HepG2 (cell line): ENCODE results near the gene KAZN. TPM values are rescaled to one million over a fixed set of nuclear protein-coding genes. Genes with fewer than 3 reads are reported as not detected.

Experiments used
- ATRX ChIP-seq: sonication (generic); formaldehyde crosslinking; IDR thresholded peaks from 2 replicates; pipeline ENCODE4 v1.4.0; 2020; ENCODE audit warnings: missing genetic modification reagents, borderline replicate concordance
- CHD4 ChIP-seq: fragments of 200-600 bp; sonication (generic); IDR thresholded peaks from 2 replicates; pipeline ENCODE4 v1.7.0; 2017; ENCODE audit warnings: mild to moderate bottlenecking, low read length, borderline replicate concordance
- CTCF ChIP-seq: sonication (generic); formaldehyde crosslinking; IDR thresholded peaks from 2 replicates; pipeline ENCODE4 v1.5.0; 2020; ENCODE audit warnings: mild to moderate bottlenecking, missing genetic modification reagents, moderate library complexity
- GFI1 ChIP-seq: sonication (generic); formaldehyde crosslinking; IDR thresholded peaks from 2 replicates; pipeline ENCODE4 v1.5.0; 2020; ENCODE audit warnings: missing genetic modification reagents, mild to moderate bottlenecking, borderline replicate concordance
- KDM5A ChIP-seq: fragments of 200-600 bp; sonication (generic); IDR thresholded peaks from 2 replicates; pipeline ENCODE4 v1.7.0; 2018; ENCODE audit warnings: antibody characterized with exemption, mild to moderate bottlenecking, low read length, borderline replicate concordance
- MED1 ChIP-seq: sonication (generic); formaldehyde crosslinking; IDR thresholded peaks from 2 replicates; pipeline ENCODE4 v1.4.0; 2020; ENCODE audit warnings: missing genetic modification reagents
- SATB2 ChIP-seq: sonication (generic); formaldehyde crosslinking; IDR thresholded peaks from 2 replicates; pipeline ENCODE4 v1.5.0; 2020; ENCODE audit warnings: missing genetic modification reagents
- TBP ChIP-seq: sonication (generic); formaldehyde crosslinking; IDR thresholded peaks from 2 replicates; pipeline ENCODE4 v1.5.0; 2020; ENCODE audit warnings: missing genetic modification reagents
- ZBTB43 ChIP-seq: sonication (generic); formaldehyde crosslinking; conservative IDR thresholded peaks from 2 replicates; pipeline ENCODE4 v1.4.0; 2020; ENCODE audit warnings: missing genetic modification reagents
- ZNF234 ChIP-seq: sonication (generic); formaldehyde crosslinking; conservative IDR thresholded peaks from 2 replicates; pipeline ENCODE4 v1.5.1; 2020; ENCODE audit warnings: mild to moderate bottlenecking, missing genetic modification reagents
- ZNF543 ChIP-seq: sonication (generic); formaldehyde crosslinking; IDR thresholded peaks from 2 replicates; pipeline ENCODE4 v1.4.0; 2020; ENCODE audit warnings: mild to moderate bottlenecking, missing genetic modification reagents
- ZNF704 ChIP-seq: sonication (generic); formaldehyde crosslinking; IDR thresholded peaks from 2 replicates; pipeline ENCODE4 v1.8.1; 2023; ENCODE audit warnings: mild to moderate bottlenecking, inconsistent platforms, moderate library complexity, missing genetic modification reagents, borderline replicate concordance
- ZNF709 ChIP-seq: sonication (generic); formaldehyde crosslinking; IDR thresholded peaks from 2 replicates; pipeline ENCODE4 v1.5.0; 2020; ENCODE audit warnings: mild to moderate bottlenecking, missing genetic modification reagents
- ZSCAN20 ChIP-seq: sonication (generic); formaldehyde crosslinking; IDR thresholded peaks from 2 replicates; pipeline ENCODE4 v1.4.0; 2020; ENCODE audit warnings: missing genetic modification reagents, mild to moderate bottlenecking, borderline replicate concordance
- polyA plus RNA-seq, 8 experiments: library from polyadenylated mRNA; depleted of rRNA in 3 of 8; stranded (reverse) in 7 of 8; unstranded in 1 of 8; fragments of >200 nt; fragmentation: Illumina TruSeq in 4 of 8; extraction: Trizol in 4 of 8; gene quantifications; 2 replicates each; pipeline versions ENCODE4 v1.2.1 to v1.2.3, GENCODE V29; 2011 to 2016; ENCODE audit warnings: low read depth in 4 of 8, missing spikeins in 1 of 8, mixed read lengths in 1 of 8; ENCODE audit not compliant: insufficient read depth in 1 of 8
- total RNA-seq, 5 experiments: library from RNA; depleted of rRNA; stranded (reverse); fragments of >200 nt; fragmentation: Illumina TruSeq; extraction: Trizol; gene quantifications; 2 replicates each; pipeline ENCODE4 v1.2.3, GENCODE V29; 2016; ENCODE audit warnings: low read depth in 1 of 5
- TF ChIP-seq, protein P1 (sequence below): sonication (generic); formaldehyde crosslinking; IDR thresholded peaks from 2 replicates; pipeline ENCODE4 v1.8.1; 2023; ENCODE audit warnings: mild to moderate bottlenecking, moderate library complexity, missing genetic modification reagents
- TF ChIP-seq, protein P2 (sequence below): IDR thresholded peaks from 2 replicates; pipeline ENCODE4 v1.6.1; 2016; ENCODE audit warnings: low read depth, borderline replicate concordance
- TF ChIP-seq, protein P3 (sequence below): IDR thresholded peaks from 2 replicates; pipeline ENCODE4 v1.6.1; 2016; ENCODE audit warnings: missing compliant biosample characterization, missing genetic modification reagents, borderline replicate concordance
- TF ChIP-seq, protein P4 (sequence below): sonication (generic); formaldehyde crosslinking; IDR thresholded peaks from 2 replicates; pipeline ENCODE4 v1.4.0; 2020; ENCODE audit warnings: mild to moderate bottlenecking, missing genetic modification reagents
- TF ChIP-seq, protein P5 (sequence below): sonication (generic); formaldehyde crosslinking; IDR thresholded peaks from 2 replicates; pipeline ENCODE4 v1.8.0; 2022; ENCODE audit warnings: missing genetic modification reagents, mild to moderate bottlenecking, borderline replicate concordance

KAZN gene
- total and polyA plus RNA-seq, 2 of the 13 experiments (the other 11 are each of a cell fraction or from before 2014, with no cell fraction given) = 10.4 to 13.5 TPM

DNA sequence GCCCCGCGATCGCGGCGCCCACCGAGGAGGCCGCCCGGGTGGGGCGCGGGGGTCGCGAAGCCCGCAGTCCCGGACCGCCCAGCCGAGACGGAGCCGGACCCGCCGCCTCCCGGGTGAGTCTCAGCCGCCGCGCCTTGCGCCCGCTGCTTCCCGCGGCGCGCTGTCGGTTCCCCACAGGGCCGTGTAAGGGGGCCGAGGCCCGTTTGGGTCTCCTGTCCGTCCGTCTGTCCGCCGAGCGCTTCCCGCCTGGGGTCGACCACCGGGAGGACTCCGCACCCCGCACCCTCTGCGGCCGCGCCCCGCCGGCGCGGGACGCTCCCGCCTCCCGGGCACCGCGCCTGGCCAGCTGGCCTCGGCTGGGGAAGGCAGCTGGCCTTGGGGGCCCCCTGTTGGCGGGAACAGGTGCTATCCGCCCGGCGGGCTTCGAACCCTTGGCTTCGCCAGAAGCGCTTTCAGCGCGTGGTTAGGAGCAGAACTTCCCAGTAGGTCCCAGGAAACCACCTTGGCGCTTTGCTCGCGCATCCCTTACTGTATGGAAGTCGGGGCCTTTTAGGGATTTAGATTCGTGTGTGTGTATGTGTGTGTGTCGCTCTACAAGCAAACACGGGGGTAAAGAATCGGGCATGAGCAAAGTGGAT, 555.5 kb downstream of the KAZN start (continued):
- TF ChIP-seq, protein P1, sequence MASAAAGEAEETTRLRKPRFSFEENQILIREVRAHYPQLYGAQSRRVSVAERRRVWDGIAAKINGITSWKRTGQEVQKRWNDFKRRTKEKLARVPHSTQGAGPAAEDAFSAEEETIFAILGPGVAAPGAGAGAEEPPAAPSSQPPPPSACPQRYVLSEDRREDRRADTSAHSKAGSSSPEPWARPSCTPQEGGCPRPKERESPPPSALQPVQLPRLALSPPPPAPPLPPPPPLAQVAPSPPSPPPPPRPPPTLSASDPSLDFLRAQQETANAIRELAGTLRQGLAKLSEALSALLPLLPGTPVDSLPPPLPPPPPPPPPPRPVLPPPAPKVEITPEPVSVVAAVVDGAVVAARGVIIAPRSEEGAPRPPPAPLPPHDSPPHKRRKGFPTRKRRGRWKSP = no peak
- TF ChIP-seq ZNF234 (CRISPR knock-in tag) (0 out of 2 replicates have a peak, but pooled peaks have one; percentile 31), ZNF704 (CRISPR knock-in tag) (no peak), GFI1 (0 out of 2 replicates have a peak, but pooled peaks have one; percentile 9), TBP (CRISPR knock-in tag) (no peak), SATB2 (CRISPR knock-in tag) (0 out of 2 replicates have a peak, but pooled peaks have one; percentile 68), MED1 (CRISPR knock-in tag) (peak; percentile 50), CHD4 (0 out of 2 replicates have a peak, but pooled peaks have one; percentile 48), CTCF (peak; percentile 75), KDM5A (peak; percentile 48; the same call in 1 of the 2 replicates), ZSCAN20 (CRISPR knock-in tag) (peak; percentile 97), ATRX (no peak), ZNF709 (no peak), ZNF543 (CRISPR knock-in tag) (0 out of 2 replicates have a peak, but pooled peaks have one; percentile 47), ZBTB43 (CRISPR knock-in tag) (0 out of 2 replicates have a peak, but pooled peaks have one; percentile 41)
- TF ChIP-seq, protein P2, sequence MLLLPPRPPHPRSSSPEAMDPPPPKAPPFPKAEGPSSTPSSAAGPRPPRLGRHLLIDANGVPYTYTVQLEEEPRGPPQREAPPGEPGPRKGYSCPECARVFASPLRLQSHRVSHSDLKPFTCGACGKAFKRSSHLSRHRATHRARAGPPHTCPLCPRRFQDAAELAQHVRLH (CRISPR knock-in tag) = no peak; the same call in 1 of the 2 replicates
- TF ChIP-seq, protein P3, sequence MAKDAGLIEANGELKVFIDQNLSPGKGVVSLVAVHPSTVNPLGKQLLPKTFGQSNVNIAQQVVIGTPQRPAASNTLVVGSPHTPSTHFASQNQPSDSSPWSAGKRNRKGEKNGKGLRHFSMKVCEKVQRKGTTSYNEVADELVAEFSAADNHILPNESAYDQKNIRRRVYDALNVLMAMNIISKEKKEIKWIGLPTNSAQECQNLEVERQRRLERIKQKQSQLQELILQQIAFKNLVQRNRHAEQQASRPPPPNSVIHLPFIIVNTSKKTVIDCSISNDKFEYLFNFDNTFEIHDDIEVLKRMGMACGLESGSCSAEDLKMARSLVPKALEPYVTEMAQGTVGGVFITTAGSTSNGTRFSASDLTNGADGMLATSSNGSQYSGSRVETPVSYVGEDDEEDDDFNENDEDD (CRISPR knock-in tag) = peak; percentile 39; the same call in 1 of the 2 replicates
- TF ChIP-seq, protein P4, sequence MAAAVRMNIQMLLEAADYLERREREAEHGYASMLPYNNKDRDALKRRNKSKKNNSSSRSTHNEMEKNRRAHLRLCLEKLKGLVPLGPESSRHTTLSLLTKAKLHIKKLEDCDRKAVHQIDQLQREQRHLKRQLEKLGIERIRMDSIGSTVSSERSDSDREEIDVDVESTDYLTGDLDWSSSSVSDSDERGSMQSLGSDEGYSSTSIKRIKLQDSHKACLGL (CRISPR knock-in tag) = no peak; the same call in 1 of the 2 replicates
- TF ChIP-seq, protein P5, sequence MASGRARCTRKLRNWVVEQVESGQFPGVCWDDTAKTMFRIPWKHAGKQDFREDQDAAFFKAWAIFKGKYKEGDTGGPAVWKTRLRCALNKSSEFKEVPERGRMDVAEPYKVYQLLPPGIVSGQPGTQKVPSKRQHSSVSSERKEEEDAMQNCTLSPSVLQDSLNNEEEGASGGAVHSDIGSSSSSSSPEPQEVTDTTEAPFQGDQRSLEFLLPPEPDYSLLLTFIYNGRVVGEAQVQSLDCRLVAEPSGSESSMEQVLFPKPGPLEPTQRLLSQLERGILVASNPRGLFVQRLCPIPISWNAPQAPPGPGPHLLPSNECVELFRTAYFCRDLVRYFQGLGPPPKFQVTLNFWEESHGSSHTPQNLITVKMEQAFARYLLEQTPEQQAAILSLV (CRISPR knock-in tag) = 0 out of 2 replicates have a peak, but pooled peaks have one; percentile 4
